Germinal center (tissue), 1 donor: ENCODE data around the gene ASRGL1.

Experiments
- DNase-seq: peaks from one replicate; pipeline ENCODE4 v3.0.0; 2012; ENCODE audit warnings: mixed read lengths, low spot score

ASRGL1 gene

DNA sequence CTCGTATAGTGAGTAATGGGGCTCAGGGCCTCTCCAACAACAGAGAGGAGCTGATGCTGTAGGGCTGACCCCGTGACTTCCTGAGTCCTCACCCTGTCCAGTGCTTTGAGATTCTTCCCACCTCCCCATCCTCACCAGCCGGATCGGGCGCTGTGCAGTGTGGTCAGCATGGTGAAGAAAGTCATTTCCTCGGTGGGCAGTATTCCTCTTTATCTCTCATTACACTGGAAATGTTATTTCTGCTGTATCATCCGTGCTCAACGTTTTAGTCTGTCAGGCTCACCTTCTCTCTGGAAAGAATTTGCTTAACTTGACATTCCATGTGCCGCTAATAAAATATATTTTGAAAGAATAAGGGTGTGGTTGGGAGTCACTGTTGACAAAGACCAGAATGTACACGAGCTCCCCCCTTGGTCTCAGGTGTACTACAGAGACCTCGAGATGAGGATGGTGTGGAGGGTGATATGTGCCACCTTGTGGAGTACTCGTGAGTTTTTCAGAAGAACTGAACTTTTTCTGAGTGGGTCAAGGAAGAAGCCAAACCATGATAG is 55.9 kb downstream of the ASRGL1 start:
- DNase-seq, result peak; percentile 36

DNA sequence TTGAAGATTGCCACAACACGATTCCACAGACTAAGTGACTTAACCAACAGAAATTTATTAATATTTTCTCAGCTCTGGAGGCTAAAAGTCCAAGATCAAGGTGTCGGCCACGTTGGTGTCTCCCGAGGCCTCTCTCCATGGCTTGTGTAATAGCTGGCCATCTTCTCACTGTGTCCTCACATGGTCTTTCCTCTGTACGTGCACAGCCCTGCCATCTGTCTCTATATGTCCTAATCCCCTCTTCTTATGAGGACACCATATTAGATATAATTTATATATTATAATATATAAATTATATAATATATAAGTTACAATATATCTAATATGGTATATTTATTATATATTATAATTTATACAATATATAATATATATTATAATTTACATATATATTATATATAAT is 56.5 kb downstream of the ASRGL1 start:
- no peak for DNase-seq

DNA sequence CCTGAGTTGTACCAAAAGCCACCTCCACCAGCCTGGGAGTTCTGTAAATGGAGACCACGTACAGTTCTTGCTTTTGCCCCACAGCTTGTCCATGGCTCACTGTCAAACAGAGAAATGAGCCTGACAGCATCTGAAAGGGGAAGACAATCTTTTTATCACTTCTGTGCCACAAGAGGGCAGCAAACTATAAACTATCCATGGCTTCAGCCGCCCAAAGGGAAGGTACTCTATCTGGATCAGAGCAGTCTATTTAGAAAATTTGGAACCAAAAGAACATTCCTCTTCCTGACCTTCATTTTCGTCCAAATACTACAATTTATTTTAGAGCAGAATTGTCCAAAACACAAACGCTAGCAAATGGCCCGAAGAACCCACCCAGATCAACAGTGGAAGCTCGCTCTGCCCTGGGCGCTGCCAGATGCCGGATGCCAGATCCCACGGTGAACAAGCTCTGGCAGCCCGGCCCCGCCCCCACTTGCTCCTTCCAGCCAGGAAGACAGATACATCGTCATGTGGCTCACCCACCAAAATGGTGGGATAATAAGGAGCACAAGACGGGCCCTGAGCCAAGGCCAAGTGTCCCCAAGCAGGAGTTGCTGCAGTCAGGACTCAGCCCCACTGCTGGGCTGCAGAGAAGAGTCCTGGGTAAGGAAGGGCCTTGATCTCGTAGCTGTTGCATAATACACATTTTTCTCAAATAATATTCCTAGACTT is 57.7 kb downstream of the ASRGL1 start:
- DNase-seq, result peak; percentile 74

DNA sequence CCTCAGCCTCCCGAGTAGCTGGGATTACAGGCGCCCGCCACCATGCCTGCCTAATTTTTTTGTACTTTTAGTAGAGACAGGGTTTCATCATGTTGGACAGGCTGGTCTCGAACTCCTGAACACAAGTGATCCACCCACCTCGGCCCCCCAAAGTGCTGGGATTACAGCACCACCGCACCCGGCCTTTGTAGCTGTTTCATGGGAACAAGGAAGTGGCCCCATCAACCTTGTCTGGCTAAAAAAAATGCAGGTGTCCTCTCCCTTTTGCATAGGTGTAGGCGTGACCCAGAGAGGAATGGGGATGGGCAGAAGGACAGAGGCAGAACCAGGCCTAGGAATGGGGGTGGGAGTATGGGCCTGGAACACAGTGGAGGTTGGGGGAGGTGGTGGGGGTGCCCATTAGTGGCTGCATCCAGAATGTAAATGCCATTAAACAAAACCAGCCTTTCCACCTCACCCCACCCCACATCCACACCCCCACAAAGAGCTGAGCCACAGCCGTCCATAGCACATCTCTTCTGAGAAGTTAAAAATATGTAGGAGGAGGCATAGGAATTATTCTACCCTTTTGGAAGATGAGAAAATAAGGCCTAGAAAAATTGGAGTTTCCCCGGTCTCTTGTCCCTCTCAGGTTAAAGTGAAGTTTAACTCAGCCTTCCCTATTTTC is 58.8 kb downstream of the ASRGL1 start:
- DNase-seq, result no peak

DNA sequence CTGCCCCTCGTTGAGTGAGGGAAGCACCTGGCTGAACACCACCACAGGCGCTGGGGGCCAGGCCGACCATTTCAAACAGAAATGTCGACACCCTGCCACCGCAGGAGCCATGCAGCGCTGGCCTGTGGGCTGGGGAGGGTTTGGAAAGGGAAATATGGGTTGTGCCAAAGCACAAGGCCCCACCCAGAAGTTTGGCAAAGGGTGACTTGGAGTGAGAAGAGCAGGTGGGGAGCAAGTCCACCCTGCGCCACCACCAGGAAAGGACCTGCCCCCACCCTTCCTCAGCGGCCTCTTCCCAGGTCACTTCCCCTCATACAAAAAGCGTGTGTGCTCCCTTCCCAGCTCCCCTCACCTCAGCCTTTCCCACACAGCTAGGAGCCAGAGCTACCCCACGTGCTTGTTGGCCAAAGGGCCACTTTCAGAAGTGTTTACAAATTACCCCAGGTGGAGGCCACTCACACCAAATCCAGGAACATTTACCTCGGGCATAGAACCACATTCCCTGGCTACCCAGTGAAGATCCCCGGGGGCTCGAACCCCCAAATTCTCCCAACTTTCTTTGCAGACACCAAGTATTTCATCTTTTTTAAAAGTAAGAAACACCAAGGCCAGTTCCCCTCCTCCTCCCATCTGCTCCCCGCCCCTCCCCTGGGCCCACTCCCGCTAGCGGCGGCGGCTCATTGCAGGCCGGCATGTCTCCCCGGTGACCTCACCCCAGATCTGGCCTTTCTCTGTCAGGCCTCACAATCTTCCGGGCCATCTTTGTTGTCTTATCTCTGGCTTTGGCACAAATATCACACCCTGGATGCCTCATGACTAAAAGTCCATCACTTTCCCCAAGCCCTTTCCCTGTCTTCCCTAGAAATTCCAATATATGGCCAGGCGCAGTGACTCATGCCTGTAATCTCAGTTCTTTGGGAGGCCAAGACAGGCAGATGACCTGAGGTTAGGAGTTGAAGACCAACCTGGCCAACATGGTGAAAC is 61.1 kb downstream of the ASRGL1 start:
- DNase-seq, result no peak

DNA sequence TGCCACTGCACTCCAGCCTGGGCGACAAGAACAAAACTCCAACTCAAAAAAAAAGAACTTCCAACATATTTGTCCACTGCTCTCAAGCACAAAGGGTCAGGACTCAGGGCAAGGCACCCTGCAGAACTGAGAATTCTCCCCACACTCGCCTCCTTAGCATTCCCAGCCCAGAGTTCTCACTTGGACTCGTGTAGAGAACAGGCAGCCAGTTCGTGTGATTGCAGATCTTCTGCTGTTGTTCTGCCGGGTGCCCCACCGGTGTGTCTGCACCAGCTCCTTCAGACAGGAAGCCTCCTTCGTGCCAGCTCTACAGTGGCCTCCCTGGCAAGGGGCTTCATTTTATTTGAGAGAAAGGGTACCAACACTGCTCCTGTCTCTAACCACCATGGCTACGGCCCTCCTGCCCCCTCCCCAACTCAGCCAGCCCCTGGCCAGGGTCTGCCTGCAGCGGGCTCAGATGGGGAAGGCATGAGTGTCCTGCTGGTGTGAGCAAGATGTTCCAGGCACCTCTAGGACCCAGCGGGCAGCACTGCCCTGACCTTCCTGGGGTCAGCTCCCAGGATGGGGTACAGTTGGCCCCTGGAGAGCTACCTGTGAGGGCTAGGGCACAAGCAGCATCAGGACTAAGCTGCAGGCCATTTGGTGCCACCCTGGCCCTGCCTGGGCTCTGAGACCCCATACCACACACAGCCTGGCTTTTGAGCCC is 62.1 kb downstream of the ASRGL1 start:
- no peak for DNase-seq

DNA sequence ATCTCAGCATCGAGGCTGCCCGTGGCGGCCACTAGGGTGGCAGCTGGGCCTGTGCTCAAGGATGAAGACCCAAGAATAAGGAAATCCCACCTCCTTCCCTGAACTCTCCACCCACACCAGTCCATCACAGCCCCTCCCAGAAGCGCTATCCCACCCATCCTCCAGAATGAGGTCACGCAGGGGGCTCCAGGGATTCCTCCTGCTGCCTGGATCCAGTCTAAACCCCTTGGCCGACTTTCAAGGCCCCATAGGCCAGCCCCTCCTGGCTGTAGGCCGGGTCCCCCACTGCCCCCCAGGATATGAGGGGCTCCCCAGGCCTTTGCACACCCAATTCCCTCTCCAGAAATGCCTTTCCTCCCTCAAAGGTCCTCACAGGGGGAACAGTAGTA is 62.6 kb downstream of the ASRGL1 start:
- no peak for DNase-seq

DNA sequence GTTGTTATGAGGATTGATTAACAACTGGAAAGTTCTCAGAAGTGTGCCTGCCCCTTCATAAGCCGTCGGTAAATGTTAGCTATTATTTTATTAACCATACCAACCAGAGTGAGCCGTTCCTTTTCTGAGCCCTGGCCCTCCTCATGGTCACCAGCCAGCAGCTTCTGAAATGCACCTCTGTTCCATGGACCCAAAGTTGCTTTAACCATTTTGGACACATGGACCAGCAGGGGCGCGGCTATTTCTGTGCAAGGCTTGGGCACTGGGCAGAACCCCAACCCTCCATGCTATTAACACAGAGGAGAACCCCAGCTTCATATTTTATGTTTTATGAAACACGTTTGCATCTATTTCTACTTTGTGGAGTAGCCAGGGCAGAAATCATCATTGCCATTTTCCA is 63.0 kb downstream of the ASRGL1 start:
- no peak for DNase-seq

DNA sequence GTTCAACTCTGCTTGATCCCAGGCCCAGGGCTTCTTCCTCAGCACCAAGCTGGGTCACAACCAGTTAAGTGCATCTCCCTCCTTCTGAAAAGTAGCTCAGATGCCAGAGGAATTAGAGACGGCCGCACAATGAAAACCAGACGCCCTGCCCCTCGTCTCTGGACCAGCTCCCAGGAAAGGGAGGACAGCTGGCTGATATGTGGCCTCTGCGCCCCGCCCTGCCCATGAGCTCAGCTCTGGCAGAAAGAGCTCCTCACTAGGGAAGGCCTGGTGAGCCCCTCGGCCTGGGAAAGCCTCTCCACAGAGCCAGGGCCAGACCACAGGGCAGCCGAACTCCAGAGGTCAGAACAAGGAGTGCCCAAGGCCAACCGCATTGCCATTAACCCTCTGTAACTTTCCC is 63.5 kb downstream of the ASRGL1 start:
- DNase-seq, result no peak

DNA sequence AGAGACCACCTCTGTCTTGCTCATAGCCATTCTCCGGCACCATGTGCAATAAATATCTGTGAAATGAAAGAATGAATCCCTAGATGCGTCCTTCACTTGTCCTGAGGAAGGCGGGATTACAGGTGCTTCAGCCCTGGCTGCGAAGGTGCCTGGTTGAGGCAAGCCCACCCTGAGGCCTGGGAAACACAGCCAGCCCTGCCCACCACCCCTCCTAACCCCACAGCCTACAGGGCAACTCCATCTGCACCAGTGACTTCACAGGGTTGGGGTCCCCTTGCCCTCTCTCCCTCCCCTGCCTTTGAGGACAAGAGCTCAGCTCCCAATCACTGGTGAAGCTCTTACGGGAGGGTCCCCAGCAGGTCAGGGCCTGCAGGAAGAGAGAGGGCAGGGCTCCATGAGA is 64.1 kb downstream of the ASRGL1 start:
- no peak for DNase-seq

DNA sequence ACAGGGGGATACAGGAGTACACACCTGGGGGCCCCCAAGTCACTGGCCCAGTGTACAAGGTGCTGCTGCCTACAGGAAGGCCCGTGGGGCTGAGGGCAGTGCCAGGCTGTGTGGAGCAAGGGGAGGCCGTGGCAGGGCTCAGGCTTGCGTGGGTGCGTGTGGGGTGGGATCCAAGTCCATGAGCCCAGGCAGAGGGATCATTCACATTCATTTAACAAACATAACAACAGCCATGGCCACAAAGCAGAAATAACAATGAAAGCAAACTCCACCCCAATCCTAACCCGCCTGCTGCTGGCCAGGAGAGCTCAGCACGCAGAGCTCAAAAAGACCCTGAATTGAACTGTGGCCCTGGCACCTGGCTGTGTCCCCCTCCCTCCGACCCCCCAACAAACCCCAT is 64.6 kb downstream of the ASRGL1 start:
- DNase-seq, result no peak

DNA sequence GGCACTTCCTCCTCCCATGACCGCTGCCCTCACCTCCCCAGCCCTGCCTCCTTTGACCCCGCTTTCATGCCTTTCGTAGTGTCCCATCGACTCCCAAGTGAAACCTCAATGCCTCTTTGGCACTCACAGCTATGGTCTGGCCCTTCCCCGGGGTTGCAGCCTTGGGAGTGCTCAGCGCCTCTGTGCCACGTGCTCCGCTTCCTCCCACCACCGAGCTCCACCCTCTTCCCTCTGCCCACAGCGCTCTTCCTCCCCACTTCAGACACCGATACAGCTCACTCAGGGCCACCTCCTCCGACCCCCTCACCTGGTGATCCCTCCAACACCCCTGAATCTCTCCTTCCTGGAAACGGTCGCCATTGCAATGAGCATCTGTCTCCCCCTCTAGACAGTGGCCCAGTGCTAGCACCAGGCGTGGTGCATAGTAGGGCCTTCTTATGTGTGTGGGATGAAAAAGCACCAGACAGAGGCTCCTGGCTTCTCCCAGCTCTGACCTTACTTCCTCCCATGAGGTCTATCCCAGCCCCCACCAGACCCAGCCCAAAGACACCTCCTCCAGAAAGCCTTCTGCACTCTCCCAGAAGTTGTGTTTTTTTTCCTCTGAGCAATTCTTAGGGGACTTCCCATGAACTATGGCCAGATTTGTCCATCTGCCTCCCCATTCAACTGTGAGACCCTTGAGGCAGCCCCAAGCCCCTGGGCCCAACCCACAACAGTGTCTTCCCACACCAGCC is 65.1 kb downstream of the ASRGL1 start:
- DNase-seq, result no peak

DNA sequence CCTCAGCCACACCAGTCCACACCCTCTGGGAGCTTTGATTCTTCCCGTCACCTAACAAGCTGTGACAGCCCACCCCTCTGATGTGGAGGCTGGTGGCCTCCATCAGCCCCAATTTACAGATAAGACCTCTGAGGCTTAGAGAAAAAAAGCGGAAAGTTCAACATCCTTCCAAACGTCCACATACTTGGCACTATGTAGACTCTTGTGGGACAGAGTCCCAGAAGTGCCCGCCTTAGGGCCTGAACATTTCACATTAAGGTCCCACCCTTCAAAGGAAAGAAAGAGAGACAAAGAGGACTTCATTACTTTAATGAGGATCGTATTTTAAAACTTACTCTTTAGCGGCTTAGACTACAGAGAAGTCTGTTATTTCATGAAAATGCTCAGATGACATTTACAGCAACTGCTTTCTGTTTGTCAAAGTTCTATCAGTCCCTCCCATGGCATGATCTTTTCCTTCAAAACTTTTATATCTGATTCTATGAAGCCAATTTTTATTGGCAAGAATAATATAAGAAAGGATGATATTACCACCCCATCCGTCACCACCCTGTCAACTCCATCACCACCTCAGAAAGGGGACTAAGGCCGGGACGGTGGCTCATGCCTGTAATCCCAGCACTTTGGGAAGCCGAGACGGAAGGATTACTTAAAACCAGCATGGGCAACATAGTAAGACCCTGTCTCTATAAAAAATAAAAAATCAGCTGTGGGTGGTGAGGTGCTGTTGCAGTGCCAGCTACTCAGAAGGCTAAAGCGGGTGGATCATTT is 65.9 kb downstream of the ASRGL1 start:
- DNase-seq, result no peak

DNA sequence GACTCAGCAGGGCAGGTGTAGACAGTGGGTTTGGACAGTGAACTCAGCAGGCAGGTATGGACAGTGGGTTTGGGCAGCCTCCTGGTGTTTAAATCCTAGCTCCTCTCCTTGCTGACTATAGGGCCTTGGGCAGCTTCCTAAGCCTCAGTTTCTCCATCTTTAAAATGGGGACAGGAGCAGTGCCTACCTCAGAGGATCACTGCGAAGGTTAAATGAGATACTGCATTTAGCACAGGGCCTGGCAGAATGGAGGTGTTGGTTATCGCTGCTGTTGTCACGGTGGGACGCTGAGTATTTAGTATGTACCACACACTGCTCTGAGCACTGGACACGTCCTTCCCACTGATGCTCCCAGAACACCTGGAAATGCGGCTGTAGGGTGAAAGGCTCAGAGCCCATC is 67.2 kb downstream of the ASRGL1 start:
- no peak for DNase-seq

DNA sequence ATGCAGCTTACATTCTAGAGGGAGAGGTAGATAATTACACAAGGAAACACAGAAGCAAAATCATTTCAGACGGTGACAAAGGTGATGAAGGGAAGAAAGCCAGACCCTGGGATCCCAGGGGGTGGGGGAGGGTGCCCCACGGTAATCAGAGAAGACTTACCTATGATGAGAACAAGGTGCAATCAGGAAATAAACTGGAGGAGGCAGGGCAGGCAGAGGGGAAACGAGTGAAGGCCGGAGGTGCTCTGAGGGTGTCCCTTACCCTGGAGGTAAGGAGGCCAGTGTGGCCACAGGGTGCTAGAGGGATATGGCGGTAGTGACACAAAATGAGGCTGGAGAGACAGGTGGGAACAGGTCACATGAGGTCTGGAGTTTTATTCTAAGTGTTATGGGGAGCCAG is 67.7 kb downstream of the ASRGL1 start:
- DNase-seq, result no peak

DNA sequence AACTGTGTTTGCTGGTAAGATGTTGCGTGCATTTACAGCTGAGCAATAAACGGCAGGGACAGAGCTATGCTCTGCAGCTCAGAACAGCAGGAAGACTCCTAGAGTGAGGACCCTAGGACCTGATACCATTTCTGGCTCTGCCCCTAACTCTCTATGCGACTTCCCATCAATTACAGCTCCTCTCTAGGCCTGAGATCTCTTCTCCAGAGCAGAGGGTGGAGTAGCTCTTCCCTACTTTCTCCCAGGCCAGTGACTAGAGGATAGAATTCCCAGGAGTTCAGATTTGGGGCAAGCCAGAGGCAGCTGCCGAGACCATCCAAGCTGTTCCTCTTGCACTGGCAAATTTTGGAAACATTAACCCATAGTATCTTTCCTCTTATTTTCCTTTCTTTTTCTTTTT is 68.8 kb downstream of the ASRGL1 start:
- no peak for DNase-seq

DNA sequence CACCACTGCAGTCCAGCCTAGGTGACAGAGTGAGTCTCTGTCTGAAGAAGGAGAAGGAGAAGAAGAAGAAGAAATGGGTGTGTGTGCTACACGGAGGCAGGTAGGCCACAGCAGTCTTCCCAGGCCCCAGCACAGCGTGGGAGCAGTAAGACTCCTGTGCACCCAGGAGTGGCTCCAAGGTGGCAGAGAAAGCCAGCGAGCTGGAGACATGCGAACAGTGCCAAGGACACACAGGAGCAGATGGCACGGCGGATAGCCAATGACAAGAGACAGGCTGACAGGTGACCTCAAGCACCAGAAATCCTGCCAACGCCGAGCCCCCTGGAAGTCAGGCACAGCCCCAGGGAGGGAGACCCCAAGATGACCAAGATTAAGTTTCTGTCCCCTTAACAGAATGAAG is 72.6 kb downstream of the ASRGL1 start:
- no peak for DNase-seq

DNA sequence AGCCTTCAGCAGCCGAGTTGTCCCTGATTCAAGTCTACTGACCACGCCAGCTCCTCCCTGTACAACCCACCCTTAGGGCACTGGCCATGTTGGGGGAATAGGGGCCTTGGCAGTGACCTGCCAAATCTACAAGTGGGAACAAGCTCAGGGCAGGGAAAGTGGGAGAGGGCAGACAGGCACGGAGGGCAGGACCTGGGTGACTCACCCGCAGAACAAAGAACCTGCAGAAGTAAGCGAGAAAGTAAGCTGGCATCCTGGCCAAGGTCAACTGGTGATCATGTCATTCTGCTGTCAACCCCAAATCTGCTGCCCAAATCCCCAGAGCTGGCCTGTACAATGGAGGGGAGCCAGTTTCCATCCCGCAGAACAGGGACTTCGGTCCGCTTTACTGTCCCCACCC is 73.7 kb downstream of the ASRGL1 start:
- DNase-seq, result no peak

DNA sequence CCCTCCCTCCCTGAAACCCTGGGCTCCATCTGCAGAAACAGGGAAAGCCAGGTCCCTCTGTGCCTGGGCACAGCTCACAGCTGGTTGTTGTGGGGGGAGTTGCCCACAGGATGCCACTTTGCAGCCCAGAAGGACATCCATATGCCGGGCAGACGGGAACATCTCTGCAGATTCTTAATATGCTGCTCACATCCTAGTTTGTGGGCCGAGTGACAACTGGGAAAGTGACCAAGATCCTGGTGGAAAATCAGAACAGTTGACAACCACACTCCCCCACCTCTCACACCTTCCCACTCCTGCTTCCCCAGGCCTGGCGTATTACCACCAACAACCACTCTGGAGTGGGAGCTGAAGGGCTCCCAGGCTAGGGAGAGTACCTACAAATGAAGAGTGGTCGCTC is 74.3 kb downstream of the ASRGL1 start:
- DNase-seq, result no peak

DNA sequence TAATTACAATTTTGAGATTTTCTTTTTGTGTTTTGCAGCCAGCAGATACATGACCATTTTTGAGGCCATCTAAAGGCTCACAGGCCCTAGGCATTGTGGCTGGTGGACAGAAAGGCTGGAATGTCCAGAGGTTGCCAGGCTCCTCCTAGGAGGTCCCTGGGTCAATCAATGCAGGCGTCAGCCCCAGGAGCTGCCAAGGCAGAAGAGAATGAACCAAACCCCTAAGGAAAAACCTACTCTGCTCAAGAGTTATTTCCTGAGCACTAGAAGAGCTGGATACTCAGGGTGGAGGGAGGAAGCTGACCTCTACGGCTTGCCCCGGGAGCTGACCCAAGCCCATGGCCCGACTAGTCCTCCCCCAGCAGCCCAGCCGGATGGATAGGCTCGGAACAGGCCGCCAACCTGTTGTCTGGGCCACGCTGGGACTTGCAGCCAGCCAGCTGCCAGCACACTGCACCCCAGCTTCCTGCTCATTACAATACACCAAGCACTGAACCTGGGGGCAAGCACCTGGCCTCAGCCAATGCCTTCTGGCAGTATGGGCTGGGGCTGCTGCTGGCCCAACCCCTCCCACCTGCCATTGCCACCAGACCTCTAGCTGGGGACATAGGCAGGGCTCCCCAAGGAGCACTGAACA is 75.9 kb downstream of the ASRGL1 start:
- no peak for DNase-seq
